H54 (cell line): ENCODE results near the gene RAB26.
A peak's percentile ranks its signal among the peaks of the same experiment; 100 is the strongest.

Experiments used
- DNase-seq: peaks from one replicate; pipeline ENCODE4 v3.0.0; 2011; ENCODE audit warnings: low spot score, mixed read lengths; ENCODE audit not compliant: insufficient read length
- FAIRE-seq: peaks from 3 replicates; lab custom pipeline; 2011; peaks lifted over from hg19 to GRCh38; lab: Jason Lieb, UNC
- POLR2A ChIP-seq: IDR thresholded peaks from 2 replicates; pipeline ENCODE4 v1.6.1; 2011; ENCODE audit warnings: low read depth, mild to moderate bottlenecking, low read length

RAB26 gene

DNA sequence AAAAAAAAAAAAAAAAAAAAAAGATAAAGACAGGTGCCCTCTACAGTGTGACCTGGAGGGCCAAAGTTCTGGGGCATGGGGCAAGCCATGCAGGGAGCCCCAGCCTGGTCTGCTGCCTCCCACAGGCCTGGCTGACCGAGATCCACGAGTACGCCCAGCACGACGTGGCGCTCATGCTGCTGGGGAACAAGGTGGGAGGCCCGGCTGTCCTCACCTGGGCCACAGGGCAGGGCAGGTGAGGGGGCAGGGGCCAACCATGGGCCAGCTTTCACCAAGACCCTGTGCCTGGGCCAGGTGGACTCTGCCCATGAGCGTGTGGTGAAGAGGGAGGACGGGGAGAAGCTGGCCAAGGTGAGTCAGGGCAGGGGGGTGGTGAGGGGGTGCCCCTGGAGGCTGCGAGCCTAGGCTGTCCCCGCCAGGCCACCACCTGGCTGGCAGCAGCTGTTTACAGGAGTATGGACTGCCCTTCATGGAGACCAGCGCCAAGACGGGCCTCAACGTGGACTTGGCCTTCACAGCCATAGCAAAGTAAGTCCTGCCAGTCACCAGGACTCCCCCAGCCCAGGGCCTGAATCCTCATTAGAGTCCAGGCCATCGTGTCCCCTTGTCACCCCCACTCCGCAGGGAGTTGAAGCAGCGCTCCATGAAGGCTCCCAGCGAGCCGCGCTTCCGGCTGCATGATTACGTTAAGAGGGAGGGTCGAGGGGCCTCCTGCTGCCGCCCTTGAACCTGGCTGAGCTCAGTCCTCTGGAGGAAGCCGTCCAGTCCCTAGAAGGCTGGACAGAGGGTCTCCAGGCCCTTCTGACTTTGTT lies 4.5 kb downstream of the RAB26 start:
- peak; percentile 16; the same call in 1 of the 2 replicates for TF ChIP-seq POLR2A
- no peak for FAIRE-seq
- DNase-seq: no peak

- no peak for TF ChIP-seq POLR2A
- DNase-seq (no peak), FAIRE-seq (no peak)
Measured at GRCh38 chr16:2154533-2155090, 6.2 kb downstream of the RAB26 start.

GRCh38 chr16:2155091-2155950 lies 6.9 kb downstream of the RAB26 start, which contains the start of gene TRAF7:
TSS of gene TRAF7 (plus strand) at chr16:2155782. CDS start at chr16:2163921, 8,139 bp downstream.
- FAIRE-seq (peak; percentile 84), DNase-seq (peak; percentile 100)
- TF ChIP-seq POLR2A: peak; percentile 99

DNA sequence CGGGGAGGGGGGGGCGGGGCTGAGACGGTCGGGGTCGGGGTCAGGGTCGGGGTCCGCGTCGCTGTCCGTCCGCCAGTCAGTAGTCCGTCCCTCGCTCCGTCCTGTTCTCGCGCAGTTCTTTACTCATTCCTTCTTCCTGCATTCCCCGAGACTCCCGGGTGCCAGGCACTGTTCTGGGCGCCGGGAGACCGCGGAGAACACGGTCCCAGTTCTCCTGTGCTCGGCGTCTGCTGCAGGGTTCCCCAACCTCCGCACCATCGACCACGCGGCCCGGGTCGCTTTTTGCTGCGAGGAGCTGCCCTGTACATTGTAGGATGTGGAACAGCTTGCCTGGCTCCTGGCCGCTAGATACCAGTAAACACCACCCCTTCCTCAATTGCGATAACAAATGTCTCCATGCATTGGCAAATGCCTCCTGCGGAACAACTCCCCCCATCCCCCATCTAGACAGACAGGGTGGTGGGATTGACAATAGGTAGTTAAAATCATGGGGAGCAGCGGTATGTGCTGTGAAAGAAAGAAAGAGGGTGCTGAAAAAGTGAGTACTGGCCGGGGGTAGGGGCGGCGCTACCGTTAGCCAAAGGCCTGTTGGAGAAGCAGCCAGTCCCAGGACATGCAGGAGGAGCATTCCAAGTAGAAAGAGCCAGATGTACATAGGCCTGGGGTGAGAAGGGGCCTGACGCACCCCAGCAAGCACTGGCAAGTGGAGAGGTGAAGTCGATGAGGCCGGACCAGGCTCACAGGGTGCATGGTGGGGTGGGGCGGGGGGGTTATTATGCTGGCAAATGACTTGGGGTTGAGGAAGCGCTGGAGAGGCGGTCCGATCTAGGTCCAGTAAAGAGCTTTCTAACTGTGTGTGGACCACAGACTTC lies 7.8 kb downstream of the RAB26 start:
- FAIRE-seq (no peak), DNase-seq (peak; percentile 51)
- no peak for TF ChIP-seq POLR2A

- DNase-seq (no peak), FAIRE-seq (no peak)
- no peak for TF ChIP-seq POLR2A
Measured at GRCh38 chr16:2156849-2157224, 8.4 kb downstream of the RAB26 start.

DNA sequence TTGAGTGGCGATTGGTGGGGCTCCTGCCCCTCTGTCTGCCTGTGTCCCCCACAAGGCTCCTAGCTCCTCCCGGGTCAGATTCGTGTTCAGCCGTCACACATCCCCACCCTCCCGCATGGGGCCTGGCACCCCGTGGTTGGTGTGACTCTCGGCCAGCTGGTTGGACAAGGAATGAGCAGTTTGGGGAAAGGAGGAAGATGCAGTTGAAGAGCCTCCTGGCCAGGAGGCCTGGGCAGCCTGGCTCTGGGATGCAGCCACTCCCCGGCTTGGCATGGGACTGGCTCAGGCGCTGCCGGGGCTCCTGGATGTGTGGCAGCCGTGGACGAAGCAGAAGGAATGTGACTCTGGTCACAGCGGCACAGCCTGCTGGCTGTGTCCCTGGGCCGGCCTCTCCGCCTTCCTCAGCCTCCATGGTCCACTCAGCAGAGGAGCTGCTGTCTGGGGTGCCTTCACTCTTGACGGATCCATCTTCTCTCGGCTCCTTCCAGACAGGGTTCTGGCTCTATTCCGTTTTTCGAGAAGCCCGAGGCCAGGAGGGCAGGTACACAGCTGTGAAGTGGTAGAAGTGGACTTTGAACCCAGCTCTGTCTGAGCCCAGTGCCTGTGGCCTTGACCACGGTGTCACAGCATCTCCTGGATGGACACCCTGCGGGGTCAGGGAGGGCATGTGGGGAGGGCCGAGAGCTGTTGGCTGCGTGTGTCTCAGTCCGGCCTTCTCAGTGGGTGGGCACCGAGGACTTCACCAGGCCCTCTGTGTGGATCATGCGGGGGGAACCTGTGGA lies 9.2 kb downstream of the RAB26 start:
- no peak for TF ChIP-seq POLR2A
- FAIRE-seq: no peak
- no peak for DNase-seq

- no peak for DNase-seq
- FAIRE-seq: no peak
- TF ChIP-seq POLR2A: no peak
Measured at GRCh38 chr16:2158262-2158638, 9.8 kb downstream of the RAB26 start.

DNA sequence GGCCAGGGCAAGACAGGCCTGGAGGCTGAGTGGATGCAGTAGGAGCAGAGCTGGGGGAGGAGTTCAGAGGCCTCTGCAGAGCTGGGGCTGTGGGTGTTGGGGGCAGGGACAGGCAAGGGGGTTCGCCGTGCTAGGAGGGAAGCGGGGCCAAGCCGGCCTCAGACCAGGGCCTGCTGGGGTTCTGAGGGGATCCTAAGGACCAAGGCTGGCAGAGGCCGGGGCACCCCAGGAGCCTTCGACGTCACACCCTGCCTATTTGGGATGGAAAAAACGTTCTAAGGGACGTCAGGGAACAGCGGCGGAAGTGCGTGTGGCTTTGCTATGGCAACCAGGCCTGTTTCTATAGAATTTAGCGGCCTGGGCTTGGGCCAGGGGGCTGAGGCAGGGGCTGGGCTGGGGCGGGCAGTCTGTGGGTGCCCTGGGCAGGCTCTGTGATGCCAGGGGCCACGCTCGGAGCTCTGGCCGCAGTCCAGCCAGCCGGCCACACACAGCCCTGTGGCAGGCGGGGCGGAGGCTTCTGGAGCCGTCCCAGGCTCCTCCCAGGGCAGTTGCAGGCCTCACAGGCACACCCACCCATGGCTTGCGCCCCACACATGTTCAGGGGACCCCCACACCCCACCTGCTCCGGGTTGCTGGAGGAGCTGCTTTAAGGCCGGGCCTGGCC lies 10.9 kb downstream of the RAB26 start:
- no peak for TF ChIP-seq POLR2A
- FAIRE-seq (no peak), DNase-seq (no peak)

DNA sequence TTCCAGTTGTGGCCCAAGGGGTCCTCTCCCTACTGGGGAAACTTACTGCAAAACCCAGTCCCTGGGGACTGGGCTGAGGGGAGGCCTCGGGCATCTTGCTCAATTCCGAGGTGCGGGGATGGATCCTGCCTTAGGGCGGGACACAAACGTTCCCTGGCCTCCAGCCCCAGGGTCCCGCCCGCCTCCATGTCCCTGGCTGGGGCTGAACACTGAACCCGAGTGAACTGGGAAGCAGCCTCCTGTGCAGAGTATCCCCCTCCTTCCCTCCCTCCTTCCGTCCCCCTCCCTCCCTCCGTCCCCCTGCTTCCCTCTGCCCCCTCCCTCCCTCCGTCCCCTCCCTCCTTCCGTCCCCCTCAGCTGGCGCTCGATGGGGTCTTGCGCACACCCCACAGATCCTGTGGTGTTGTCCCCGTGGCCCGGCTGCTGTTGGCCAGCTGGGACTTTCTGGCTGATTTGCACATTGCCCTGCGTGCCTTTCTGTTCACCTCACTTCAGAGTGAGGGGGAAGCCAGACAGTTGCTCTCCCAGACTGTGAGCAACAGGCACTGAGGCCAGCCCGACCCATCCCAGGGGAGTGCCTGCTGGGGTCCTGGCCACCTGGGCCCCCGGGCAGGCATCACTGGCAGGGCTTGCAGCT lies 12.6 kb downstream of the RAB26 start:
- no peak for TF ChIP-seq POLR2A
- DNase-seq (no peak), FAIRE-seq (no peak)

GRCh38 chr16:2161911-2162310 lies 13.5 kb downstream of the RAB26 start:
- no peak for FAIRE-seq
- no peak for DNase-seq
- TF ChIP-seq POLR2A: no peak

DNA sequence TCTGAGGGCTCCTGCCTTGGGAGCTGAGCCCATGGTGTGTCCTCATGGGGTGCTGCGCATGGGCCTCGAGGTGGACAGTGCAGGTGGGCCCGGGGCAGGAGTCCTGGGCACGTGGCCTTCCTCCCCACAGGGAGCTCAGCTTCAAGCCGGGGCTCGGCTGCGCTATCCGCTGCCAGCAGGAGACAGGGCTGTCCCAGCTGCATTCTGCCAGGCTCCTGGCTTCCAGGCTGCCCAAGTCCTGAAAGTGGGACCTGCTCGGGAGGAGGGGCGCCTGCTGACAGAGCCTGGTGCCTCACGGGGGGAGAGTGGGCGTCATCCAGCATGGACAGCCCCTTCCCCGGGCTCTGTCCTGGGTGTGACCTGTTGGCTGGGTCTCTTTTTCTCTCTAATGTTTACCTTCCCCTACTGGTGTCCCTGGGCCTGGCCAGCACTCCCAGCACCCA lies 14.3 kb downstream of the RAB26 start:
- DNase-seq (no peak), FAIRE-seq (no peak)
- TF ChIP-seq POLR2A: no peak
